HG03159 (cell line): ENCODE measurements around the gene ARL8B.
"Not testable (repeated sequence)": the region's sequence is repeated elsewhere in the genome, so short reads cannot be mapped to it uniquely, and the experiment has no call there.

ENCODE experiments used
- ATAC-seq: cut with Tn5 transposase; IDR thresholded peaks from one replicate; pipeline ENCODE4 v1.9.1; 2021; ENCODE audit warnings: mild to moderate bottlenecking, moderate library complexity; ENCODE audit not compliant: unreplicated experiment

The ARL8B gene

DNA sequence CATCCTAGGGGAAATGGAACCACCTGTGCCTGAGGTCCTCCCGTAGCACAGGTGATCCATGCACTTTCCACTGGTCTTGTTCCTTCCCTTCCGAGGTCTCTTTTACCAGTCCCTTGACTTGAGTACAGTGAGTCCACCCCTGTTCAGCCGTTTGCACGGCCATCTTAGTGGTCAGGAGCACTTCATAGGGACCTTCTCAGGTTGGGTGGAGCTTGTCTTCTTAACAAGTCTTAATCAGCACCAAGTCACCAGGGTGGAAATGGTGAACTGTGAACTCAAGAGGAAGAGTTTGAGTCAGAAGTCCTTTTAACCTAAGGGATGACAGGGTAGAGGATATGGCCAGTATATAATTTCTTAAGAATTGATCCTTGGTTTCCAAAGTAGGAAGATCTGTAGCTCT lies 21.4 kb downstream of the ARL8B start:
- no peak for ATAC-seq

DNA sequence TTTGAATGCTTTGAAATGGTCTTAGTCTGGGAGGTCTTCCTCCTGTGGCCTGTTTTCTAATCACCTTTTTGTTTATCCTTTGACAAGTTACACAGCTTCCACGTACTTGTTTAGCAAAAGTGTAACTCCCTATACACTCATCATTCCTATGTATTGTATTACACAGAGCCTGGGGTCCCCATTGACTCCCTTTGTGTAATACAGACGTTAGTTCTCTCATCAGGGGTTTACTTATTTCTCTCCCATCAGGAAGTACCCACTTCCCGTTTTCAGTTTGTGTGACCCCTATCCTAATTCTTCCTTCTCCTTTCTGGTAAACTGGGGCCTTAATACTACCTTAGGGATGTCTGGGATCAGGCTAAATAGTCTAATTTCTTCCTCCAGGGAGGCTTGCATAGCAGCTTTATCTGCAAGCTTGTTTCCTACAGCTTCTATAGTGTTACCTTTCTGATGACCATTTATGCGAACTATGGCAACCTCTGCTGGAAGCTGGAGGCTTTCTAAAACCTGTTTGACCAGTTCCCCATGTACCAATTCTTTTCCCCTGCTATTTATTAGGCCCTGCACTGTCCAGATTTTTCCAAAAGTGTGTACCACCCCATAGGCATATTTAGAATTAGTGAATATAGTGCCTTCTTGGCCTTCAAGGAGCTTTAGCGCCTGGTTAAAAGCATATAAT lies 22.4 kb downstream of the ARL8B start:
- ATAC-seq: no peak

DNA sequence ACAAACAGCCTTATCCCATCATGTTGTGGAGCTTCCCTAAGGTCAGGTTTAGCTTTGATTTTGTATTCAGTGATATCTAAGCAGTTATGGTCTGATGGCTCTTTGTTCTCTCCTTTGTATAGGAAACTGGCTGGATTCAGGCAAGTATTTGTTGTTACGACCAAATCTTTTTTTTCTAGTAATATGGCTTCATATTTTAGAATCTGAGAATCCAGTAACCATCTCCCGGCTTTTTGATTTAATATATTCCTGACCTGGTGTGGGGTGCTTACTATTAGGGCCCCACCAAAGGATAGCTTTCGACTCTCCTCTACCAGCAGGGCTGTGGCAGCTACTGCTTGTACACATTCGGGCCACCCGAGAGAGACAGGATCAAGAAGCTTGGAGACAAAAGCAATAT lies 23.0 kb downstream of the ARL8B start:
- ATAC-seq: no peak

DNA sequence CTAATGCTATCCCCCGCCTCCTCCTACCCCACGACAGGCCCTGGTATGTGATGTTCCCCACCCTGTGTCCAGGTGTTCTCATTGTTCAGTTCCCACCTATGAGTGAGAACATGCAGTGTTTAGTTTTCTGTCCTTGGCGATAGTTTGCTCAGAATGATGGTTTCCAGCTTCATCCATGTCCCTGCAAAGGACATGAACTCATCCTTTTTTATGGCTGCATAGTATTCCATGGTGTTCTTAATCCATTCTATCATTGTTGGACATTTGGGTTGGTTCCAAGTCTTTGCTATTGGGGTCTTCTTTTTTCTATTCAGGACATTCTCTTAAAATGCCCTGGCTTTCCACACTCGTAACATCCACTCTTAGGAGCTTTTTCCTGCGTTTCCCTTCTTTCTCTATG lies 25.1 kb downstream of the ARL8B start:
- not testable (repeated sequence) for ATAC-seq

DNA sequence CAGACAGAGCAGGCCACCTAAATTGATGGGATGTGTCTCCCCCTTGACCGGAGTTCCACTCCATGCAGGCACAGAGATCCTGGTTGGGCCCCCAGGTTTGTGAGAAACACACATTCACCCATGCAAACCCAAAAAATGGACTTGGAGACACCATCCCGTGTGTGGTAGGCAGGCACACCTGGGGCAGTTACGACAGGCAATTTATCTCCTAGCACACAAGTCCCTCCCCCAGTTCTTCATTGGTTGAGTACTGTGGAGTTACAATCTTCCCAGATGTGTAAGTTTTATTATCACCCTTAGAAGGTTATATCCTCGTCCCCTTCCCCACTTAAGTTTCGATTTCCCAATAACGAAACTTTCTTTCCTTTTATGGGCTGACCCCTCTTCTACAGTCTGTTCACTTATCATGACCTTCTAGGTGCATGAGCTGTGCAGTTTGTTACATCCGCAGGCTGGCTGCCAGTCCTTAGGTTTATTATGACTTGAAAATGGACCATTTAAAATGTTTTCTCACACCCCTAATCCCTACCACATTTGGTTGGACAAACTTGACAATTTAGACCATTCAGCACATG lies 27.3 kb downstream of the ARL8B start:
- no peak for ATAC-seq

DNA sequence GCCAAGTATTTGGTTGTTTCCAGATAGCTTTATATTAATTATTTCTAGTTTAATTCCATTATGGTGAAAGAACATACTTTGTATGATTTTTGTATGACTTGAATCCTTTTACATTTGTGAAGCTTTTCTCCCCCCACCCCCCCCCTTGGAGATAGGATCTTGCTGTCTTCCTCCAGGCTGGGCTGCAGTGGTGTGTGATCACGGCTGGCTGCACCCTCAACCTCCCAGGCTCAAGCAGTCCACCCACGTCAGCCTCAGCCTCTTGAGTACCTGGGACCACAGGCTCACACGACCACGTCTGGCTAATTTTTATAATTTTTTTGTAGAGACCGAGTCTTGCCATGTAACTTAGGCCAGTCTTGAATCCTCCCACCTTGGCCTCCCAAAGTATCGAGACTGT lies 29.5 kb downstream of the ARL8B start:
- no peak for ATAC-seq

DNA sequence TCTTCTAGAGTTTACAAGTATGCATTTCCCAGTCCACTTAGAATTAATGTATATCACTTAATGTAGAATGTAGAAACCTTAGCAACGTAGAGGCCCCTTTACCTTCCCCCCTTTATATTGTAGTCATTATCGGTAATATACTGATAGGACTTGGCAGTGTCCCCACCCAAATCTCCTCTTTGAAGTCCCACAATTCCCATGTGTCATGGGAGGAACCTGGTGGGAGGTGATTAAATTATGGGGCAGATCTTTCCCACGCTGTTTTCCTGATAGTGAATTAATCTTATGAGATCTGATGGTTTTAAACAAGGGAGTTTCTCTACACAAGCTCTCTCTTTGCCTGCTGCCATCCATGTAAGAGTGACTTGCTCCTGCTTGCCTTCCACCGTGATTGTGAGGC lies 31.0 kb downstream of the ARL8B start:
- ATAC-seq: no peak

DNA sequence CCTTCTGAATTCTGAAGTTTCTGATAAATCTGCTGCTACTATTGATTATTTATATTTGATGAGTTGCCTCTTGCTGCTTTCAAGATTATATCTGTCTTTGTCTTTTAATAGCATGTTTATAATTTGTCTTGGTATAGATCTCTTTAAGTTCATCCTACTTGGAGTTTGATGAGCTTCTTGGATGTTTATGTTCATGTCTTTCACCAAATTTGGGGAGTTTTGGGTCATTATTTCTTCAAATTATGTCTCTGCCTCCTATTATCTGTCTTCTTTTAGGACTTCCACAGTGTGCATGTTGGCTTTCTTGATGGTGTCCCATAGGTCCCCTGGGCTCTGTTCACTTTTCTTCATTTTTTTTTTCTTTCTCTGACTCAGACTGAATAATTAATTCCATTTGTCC lies 33.1 kb downstream of the ARL8B start:
- no peak for ATAC-seq

DNA sequence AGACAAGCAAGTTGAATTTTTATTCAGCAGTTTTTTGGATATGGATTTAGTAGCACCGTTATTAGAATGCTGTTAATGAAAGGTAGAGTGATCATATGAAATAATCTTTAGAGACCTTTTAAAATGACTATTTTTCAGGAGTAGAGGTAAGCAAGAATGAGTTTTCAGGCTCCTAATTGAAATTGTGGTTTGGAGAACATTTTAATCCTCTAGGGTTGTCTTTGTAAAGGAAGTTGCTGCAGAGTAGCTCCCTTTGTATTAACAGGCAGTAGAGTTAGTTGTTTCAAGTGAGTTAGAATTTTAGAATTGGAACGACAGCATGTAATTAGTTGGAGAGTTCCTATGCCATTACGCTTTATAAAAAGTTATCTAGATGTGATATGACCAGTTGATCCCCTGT lies 38.2 kb downstream of the ARL8B start:
- ATAC-seq: no peak

DNA sequence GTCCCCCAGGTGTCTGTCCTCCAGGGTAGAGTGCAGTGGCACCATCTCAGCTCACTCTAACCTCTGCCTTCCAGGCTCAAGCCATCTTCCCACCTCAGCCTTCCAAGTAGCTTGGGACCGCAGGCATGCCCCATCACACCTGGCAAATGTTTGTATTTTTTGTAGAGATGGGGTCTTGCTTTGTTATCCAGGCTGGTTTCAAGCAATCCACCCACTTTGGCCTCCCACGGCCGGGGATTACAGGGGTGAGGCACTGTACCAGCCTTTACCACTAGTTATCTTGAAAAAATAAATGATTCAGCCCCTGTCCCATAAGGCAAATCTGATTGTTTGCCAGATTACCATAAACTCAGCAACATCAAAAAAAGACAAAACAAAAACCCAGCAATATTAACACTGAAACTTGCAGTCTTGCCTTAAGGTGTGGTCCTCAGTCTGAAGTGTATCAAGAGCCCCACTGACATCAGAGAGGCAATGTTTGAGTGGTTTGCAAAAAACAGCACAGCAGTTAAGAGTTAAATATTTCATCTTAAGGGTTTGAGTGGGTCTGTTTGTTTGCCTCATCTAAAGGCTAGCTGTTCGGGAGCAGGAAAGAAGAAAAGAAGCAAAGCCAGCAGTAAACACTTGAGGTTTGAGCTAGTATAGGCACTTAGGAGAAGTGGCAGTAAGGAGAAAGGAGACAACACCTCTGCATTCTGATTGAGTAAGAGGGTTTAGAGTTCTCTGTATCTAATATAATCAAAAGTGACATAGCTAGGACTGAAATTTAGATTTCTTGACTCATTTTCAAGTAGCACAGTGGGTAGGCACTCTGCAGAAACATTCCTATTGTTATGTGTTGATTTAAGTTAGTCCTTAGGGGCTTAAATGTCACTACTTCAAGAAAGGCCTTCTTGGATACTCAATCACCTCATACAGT lies 39.1 kb downstream of the ARL8B start:
- no peak for ATAC-seq

DNA sequence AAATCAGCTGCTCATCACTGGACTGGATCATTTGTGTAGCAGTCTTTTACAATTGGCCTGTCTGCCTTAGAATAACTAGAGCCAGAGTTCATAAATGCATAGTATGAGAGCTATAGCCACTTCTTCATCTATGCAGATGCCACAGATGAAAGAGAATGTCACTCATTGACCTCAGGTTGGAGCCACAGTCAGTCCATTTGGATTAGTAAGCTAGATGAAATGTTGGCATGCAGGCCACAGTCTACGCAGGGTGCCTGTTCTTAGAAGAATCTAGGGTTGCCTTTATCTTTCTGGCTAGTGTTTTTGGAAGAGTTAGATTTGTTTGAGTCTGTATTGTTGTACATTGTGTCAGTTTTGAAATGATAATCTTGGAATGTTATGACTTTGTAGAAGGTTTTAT lies 40.0 kb downstream of the ARL8B start:
- ATAC-seq: no peak

DNA sequence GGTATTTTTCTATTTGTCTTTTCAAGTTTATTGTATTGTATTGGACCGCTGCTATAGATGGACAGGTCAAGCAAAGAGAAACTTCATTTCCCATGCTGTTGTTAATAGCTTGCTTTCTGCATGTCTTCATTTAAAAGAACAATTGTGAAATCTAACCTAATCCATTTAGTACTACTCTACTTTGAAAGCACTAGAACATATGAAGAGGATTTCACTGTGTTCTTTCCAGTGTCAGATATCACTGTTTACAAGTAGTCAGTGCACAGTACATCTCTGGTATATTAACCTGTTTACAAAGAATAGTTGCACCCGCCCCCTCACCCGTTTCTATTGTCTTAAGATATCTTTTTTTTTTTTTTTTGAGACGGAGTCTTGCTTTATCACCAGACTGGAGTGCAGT lies 43.6 kb downstream of the ARL8B start:
- ATAC-seq: no peak

DNA sequence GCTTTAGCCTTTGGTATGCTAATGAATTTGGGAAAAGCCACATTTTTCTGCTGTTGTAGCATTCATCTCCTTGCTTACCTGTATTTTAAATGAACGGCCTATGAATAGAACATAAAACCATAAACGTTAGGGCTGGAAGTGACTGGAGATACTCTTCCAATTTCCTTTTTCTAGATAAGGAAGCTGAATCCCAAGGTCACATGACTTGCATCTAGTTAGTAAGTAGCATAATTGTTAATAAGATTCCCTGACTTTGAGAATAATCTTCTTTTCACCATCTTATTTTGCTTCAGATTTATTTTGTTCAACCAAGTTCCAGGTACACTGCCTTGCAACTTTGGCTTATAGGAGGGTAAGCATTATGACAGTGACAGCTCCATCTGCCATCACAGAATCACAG lies 44.8 kb downstream of the ARL8B start:
- ATAC-seq: no peak

DNA sequence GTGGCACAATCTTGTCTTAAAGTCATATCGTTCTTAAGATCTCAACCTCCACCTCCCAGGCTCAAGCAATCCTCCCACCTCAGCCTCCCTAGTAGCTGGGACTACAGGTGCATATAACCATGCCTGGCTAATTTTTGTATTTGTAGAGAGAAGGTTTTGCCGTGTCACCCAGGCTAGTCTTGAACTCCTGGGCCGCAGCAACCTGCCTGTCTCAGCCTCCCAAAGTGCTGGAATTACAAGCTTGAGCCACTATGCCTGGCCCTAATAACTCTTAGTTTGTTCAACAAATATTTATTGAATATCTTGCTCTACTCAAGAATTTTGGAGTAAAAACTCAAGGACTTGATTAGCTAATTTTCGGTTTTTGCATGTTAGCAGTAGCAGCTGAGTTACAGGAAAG lies 46.0 kb downstream of the ARL8B start:
- no peak for ATAC-seq

DNA sequence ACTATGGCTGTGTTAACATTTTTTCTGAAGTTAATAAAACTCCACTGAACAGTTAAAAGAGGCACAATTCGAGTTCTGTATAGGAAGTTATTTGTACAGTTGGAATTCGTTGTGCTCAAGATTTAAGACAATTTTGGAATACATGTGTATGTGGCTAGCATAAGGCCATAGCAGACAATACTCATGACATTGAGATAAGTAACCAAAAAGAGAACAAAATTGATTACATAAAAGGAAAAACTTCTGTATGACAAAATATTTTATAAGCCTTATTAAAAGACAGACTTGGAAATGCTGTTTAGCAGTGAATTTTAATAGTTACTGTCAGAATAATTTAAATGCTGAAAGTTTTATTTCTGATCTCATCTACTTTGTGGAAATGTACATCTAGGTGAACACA lies 47.7 kb downstream of the ARL8B start:
- ATAC-seq: no peak

DNA sequence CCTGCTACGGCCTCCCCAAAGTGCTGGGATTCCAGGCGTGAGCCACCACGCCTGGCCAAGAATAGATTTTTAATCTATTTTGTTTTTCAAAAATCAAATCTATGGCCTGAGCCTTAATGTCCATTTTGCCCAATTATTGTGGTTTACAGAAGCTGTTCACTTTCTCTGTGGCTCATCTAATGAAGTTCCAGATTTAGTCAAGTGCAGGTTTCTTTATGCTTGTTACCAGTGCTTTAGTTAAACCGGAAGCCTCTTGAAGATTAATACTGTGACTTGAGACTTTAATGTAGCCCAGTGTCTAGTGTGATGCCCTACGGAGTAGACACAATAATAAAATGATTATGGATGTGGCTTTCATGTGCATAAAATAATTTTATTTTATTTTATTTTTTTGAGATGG lies 48.9 kb downstream of the ARL8B start:
- no peak for ATAC-seq

DNA sequence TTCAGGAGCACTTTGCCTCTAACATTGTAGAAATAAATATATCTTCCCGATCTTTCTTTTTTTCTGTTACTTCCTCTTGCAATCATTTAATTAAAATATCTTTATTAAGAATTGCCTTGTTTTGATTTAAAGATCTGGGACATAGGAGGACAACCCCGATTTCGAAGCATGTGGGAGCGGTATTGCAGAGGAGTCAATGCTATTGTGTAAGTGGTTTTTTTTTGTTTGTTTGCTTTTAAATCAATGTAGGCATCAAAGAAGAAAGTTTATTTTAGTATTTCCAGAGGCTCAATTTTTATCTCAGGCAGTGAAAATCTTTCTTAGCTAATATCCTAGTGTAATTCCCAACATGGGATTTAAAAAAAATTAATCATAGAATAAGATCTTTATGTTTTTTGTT lies 49.9 kb downstream of the ARL8B start:
- no peak for ATAC-seq

DNA sequence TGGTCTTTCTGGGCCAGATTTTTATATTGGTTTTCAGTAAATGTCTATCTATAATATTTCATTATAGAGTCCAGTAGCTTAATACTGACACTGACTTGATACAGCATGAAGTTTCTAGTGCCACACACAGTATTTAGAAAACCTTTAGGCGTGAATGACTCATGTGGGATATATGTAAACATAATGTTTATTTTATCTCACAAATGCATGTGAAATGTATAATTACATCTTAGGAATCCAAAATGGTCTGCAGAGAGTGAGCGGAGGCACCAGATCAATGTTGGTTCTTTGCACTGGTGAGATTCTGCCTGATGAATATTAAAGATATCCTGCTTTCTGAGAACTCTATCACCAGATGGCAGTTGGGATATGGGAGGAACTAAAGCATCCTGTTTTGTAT lies 56.9 kb downstream of the ARL8B start:
- not testable (repeated sequence) for ATAC-seq

DNA sequence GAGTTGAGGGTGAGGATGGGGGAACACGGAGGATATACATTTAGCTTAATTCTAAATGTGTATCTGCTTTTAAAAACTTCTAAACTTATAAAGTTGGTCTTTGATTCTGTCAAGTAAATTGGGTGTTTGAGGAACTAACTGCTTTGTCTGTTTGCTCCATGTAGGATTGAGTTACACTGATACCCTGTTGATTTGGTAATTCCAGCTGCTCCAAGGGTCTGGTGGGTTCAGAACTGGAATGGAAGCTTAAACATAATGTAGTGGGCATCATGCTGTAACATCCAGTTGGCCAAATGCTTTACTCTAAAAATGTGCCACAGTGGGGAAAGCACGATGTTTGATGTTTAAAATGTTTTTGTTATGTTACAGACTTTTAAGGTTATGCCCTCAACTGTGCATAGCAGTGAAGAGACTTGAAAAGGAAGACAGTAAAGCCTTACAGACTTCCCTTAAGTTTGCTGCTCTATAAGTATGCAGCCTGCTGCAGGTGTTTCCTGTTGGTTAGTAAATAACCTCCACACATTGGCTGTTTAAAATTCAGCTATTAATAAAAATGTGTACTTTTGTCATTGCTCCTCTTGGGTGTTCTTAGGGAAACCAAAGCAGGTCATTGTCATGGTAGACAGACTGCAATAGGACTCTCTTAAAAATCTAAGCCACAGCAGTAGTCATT lies 59.5 kb downstream of the ARL8B start:
- peak; percentile 72 for ATAC-seq

DNA sequence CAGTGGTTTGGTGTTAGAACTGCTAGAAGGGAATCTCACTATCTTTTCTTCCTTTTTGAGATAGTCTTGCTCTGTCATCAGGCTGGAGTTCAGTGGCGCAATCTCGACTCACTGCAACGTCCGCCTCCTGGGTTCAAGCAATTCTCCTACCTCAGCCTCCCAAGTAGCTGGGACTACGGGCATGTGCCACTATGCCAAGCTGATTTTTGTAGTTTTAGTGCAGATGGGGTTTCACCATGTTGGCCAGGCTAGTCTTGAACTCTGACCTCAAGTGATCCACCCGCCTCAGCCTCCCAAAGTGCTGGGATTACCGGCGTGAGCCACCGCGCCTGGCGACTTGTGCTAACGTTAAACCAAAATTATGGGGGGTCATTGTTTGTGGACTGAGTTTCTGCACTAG lies 61.6 kb downstream of the ARL8B start:
- ATAC-seq: not testable (repeated sequence)

DNA sequence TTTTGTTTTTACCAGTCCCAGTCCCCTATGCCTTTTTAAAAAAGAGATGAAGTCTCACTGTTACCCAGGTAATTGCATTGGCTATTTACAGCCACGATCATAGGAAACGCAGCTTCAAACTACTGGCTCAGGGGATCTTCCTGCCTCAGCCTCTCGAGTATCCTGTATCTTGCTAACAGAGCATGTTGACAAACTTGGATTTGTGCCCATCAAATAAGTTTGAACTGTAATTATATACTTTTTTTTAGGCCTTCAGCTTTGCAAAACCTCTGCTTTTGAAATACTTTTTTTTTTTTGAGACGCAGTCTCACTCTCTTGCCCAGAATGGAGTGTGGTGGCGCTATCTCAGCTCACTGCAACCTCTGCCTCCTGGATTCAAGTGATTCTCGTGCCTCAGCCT lies 62.4 kb downstream of the ARL8B start:
- ATAC-seq: no peak
